ENCODE measurements around the gene AMDHD2. TPM values are rescaled to one million over a fixed set of nuclear protein-coding genes. Genes with fewer than 3 reads are reported as not detected.
A peak's percentile ranks its signal among the peaks of the same experiment; 100 is the strongest.

AMDHD2 gene
- polyA plus RNA-seq, 1 experiment, result 15.9 TPM

DNA sequence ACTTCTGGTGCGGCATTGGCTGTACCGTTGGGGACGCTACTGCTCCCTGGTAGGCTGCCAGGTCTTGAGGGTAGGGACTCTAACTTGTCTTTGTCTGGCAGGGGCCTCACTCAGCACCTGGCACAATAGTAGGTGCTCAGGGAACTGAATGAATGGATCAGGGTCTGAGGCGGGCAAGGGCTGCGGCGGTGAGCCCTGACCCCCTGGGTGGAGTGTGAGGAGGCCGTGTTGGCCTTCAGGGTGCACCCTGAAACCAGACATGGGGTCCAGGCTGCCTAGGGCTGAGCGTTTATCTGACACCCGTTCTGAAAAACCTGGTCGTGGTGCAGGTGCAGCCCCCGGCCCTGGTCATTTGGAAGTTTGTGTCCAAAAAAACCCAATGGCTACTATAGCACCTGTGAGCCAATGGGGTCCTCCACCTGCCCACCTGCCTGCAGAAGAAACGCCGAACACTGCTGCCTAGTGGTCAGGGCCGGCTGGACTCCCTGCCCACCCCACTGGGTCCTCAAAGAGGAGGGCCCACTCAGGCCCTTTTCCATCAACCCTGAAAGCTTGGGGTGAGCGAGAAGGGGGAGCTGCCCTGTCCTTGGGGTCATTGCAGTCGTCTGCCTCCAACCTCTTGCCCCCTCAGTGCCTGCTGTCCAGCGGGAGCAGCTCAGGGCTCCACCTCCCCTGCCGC, 11.3 kb upstream of the AMDHD2 start:
- ChIA-PET CTCF (no interaction called here), POLR2A (interaction anchor here (0.5 kb wide), 1 partner anchor 24 kb away, joined by 5 read pairs; no protein-coding TSS in a partner anchor)
- no peak overlapping the region for H3K4me3 ChIP-seq (ENCODE audit: low read depth, low read length)
- DNase-seq (ENCODE audit: low read depth), result no peak
- no peaks in the 10 kb centered on the region for H3K27me3 ChIP-seq (ENCODE audit: control insufficient read depth, insufficient read depth, low read length)
- H3K36me3 ChIP-seq (ENCODE audit: control insufficient read depth, insufficient read depth, low read length), result 0 out of 2 replicates have a peak, but pooled peaks cover 1% of the 10 kb centered on the region
- TF ChIP-seq, protein P1, sequence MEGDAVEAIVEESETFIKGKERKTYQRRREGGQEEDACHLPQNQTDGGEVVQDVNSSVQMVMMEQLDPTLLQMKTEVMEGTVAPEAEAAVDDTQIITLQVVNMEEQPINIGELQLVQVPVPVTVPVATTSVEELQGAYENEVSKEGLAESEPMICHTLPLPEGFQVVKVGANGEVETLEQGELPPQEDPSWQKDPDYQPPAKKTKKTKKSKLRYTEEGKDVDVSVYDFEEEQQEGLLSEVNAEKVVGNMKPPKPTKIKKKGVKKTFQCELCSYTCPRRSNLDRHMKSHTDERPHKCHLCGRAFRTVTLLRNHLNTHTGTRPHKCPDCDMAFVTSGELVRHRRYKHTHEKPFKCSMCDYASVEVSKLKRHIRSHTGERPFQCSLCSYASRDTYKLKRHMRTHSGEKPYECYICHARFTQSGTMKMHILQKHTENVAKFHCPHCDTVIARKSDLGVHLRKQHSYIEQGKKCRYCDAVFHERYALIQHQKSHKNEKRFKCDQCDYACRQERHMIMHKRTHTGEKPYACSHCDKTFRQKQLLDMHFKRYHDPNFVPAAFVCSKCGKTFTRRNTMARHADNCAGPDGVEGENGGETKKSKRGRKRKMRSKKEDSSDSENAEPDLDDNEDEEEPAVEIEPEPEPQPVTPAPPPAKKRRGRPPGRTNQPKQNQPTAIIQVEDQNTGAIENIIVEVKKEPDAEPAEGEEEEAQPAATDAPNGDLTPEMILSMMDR (IDR thresholded peaks at IDR 0.05; ENCODE audit: insufficient read depth, low read depth, low read length), result no peak

DNA sequence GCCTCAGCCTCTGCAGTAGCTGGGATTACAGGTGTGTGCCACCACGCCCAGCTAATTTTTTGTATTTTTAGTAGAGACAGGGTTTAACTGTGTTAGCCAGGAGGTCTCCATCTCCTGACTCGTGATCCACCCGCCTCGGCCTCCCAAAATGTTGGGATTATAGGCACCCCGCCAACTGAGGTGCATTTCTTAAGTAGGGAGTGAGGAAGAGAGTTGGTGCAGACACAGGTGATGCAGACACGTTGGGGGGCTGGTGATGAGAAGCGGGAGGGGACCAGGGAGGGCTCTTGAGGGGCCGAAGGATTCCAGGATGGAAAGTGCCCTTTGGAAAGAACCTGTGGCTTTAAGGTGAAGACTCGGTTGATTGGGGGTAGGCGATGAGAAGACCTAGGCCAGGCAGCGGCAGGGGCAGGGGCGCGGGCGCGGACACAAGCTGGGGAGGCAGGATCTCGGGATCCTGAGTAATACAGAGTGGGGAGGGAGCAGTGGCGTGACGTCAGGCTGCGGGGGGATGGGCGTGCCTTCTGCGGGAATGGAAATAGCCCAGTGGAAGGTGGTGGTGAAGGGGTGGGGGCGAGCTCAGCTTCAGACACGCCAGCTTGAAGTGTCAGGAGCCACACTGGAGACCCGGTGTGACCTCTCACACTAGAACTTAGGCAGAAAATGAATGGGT, 8.9 kb upstream of the AMDHD2 start:
- POLR2A ChIA-PET, result no interaction called here
- no peak for DNase-seq (ENCODE audit: low read depth)
- Histone ChIP-seq H3K4me3 (ENCODE audit: low read depth, low read length) (no peak overlapping the region), H3K27me3 (ENCODE audit: control insufficient read depth, insufficient read depth, low read length) (no peaks in the 10 kb centered on the region), H3K36me3 (ENCODE audit: control insufficient read depth, insufficient read depth, low read length) (0 out of 2 replicates have a peak, but pooled peaks cover 1% of the 10 kb centered on the region)
- TF ChIP-seq, protein P1 (IDR thresholded peaks at IDR 0.05; ENCODE audit: insufficient read depth, low read depth, low read length), result no peak
- CTCF ChIA-PET, result interaction anchor here (1.0 to 2.4 kb wide), 3 partner anchors 9 to 10 kb away, joined by 3 to 10 read pairs (median 3); partner anchors contain the start of gene AMDHD2

DNA sequence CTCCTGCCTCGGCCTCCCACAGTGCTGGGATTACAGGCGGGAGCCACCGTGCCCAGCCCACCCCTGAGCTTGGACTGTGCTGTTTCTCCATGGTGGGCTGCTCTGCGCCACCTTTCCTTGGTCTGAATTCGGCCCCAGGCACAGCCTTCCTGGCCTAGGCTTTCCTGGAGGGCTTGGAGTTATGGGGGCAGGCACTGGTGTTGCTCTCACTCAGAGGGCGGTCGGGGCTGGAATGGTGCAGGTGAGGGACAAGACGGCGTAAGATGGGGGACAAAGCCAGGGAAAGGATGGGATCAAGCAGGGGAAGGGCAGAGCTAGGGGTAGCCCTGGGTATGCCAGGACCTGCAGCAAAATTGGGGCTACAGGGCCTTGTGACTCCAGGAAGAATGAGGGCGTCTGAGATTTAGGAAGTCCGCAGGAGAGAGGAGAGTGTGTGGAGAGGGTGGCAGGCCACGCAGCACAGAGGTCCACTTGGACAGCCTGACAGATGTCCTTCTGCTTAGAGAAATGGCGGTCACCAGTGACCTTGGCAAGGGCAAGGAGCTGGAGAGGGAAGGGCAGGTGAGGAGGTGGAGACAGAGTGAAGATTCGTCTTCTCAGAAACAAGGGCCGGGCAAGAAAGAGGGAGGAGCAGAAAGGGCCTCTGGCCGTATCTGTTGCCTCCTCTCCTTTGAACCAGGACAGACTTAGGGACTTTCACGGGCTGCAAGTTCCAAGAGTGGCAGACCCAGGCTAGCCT, 8.0 kb upstream of the AMDHD2 start:
- TF ChIP-seq, protein P1 (IDR thresholded peaks at IDR 0.05; ENCODE audit: insufficient read depth, low read depth, low read length), result no peak
- Histone ChIP-seq H3K4me3 (ENCODE audit: low read depth, low read length) (no peak overlapping the region), H3K27me3 (ENCODE audit: control insufficient read depth, insufficient read depth, low read length) (no peaks in the 10 kb centered on the region), H3K36me3 (ENCODE audit: control insufficient read depth, insufficient read depth, low read length) (0 out of 2 replicates have a peak, but pooled peaks cover under 1% of the 10 kb centered on the region)
- ChIA-PET POLR2A (no interaction called here), CTCF (interaction anchor here (0.9 to 2.4 kb wide), 5 partner anchors 8 to 172 kb away, joined by 3 to 10 read pairs (median 3); partner anchors contain the start of genes ABCA3 and AMDHD2)
- no peak for DNase-seq (ENCODE audit: low read depth)

DNA sequence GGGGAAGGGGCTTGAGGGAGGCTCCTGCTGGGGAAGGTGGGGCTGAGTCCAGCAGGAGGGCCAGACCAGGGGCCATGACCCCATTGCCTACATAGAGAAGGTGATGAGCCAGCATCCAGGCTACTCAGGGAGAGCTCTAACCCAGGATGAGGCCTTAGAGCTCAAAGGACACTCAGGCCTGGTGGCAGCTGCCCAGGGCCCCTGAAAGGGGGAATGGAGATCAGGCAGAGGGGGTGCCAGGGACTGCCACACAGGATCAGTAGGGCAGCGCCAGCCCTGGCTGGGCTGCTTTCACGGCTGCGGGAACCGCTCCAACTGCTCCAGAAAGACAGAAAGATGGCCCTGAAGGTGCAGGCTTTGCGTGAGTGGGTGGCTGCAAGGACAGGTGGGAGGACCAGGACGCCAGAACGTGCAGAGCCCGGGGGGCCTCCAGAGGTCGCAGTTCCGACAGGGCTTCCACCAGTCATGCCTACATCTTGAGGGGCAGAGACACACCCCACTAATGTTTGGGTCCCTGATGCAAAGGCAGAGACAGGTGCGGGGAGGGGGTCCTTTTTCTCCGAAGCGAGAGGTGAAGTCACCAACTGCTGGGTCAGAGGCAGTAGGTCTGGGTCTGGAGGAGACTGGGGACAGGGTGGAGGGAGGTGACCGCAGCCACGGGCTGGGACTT, 7.3 kb upstream of the AMDHD2 start:
- Histone ChIP-seq H3K4me3 (ENCODE audit: low read depth, low read length) (peak overlapping the region; percentile 97), H3K36me3 (ENCODE audit: control insufficient read depth, insufficient read depth, low read length) (no peaks in the 10 kb centered on the region), H3K27me3 (ENCODE audit: control insufficient read depth, insufficient read depth, low read length) (no peaks in the 10 kb centered on the region)
- TF ChIP-seq, protein P1 (IDR thresholded peaks at IDR 0.05; ENCODE audit: insufficient read depth, low read depth, low read length), result no peak
- POLR2A ChIA-PET, result no interaction called here
- CTCF ChIA-PET, result interaction anchor here (0.6 to 2.4 kb wide), 4 partner anchors 10 to 172 kb away, joined by 3 to 10 read pairs (median 3); partner anchors contain the start of gene ABCA3
- DNase-seq (ENCODE audit: low read depth), result no peak
